ENCODE results near the gene DPP6. TPM values are rescaled to one million over a fixed set of nuclear protein-coding genes. Genes with fewer than 3 reads are reported as not detected.
"Not testable (repeated sequence)": the region's sequence is repeated elsewhere in the genome, so short reads cannot be mapped to it uniquely, and the experiment has no call there.

Gene DPP6
- total RNA-seq, 4 donors from 2014 or later: 0.30 to 11.8 (median 10.7) TPM

- DNase-seq (ENCODE audit: low spot score in 2 of 2): no peak
- TF ChIP-seq EP300 (IDR thresholded peaks at IDR 0.05) (no peak), CTCF (IDR thresholded peaks at IDR 0.05) (no peak), POLR2A (IDR thresholded peaks at IDR 0.05) (no peak), POLR2AphosphoS5 (IDR thresholded peaks at IDR 0.05) (no peak)
- Histone ChIP-seq H3K36me3 (no peaks in the 10 kb centered on the region), H3K4me1 (no peaks in the 10 kb centered on the region), H3K27me3 (no peaks in the 10 kb centered on the region), H3K9me3 (peaks cover 10% of the 10 kb centered on the region), H3K4me3 (no peak overlapping the region), H3K27ac (no peak overlapping the region)
- WGBS: 91% methylated on average over 9 of the region's 10 CpGs
Measured at GRCh38 chr7:154656618-154657017, 604.4 kb downstream of the DPP6 start.

GRCh38 chr7:154666768-154667167 is 614.6 kb downstream of the DPP6 start:
- no peak for TF ChIP-seq EP300 (IDR thresholded peaks at IDR 0.05)
- no peak for TF ChIP-seq CTCF (IDR thresholded peaks at IDR 0.05)
- no peak for TF ChIP-seq POLR2A (IDR thresholded peaks at IDR 0.05)
- no peak for TF ChIP-seq POLR2AphosphoS5 (IDR thresholded peaks at IDR 0.05)
- no peaks in the 10 kb centered on the region for H3K4me1 ChIP-seq
- WGBS: 95% methylated on average over 1 of the region's 1 CpG
- H3K27ac ChIP-seq: no peak overlapping the region
- H3K9me3 ChIP-seq: peaks cover 11% of the 10 kb centered on the region
- H3K4me3 ChIP-seq: no peak overlapping the region
- H3K27me3 ChIP-seq: no peaks in the 10 kb centered on the region
- DNase-seq (ENCODE audit: low spot score in 2 of 2): no peak
- no peaks in the 10 kb centered on the region for H3K36me3 ChIP-seq

GRCh38 chr7:154672659-154673415 is 620.6 kb downstream of the DPP6 start:
- H3K9me3 ChIP-seq: peaks cover 8% of the 10 kb centered on the region
- H3K4me1 ChIP-seq: no peaks in the 10 kb centered on the region
- no peak for DNase-seq (ENCODE audit: low spot score in 2 of 2)
- H3K4me3 ChIP-seq: no peak overlapping the region
- WGBS: 73% methylated on average over 4 of the region's 4 CpGs
- no peaks in the 10 kb centered on the region for H3K36me3 ChIP-seq
- no peak overlapping the region for H3K27ac ChIP-seq
- no peaks in the 10 kb centered on the region for H3K27me3 ChIP-seq
- TF ChIP-seq EP300 (IDR thresholded peaks at IDR 0.05) (no peak), POLR2AphosphoS5 (IDR thresholded peaks at IDR 0.05) (no peak), POLR2A (IDR thresholded peaks at IDR 0.05) (no peak), CTCF (IDR thresholded peaks at IDR 0.05) (no peak)

- TF ChIP-seq CTCF (IDR thresholded peaks at IDR 0.05): no peak
- TF ChIP-seq EP300 (IDR thresholded peaks at IDR 0.05): no peak
- TF ChIP-seq POLR2A (IDR thresholded peaks at IDR 0.05): no peak
- TF ChIP-seq POLR2AphosphoS5 (IDR thresholded peaks at IDR 0.05): no peak
- WGBS: 62% methylated on average over 6 of the region's 6 CpGs
- Histone ChIP-seq H3K9me3 (peaks cover 8% of the 10 kb centered on the region), H3K27ac (no peak overlapping the region), H3K4me3 (no peak overlapping the region), H3K4me1 (no peaks in the 10 kb centered on the region), H3K36me3 (no peaks in the 10 kb centered on the region), H3K27me3 (no peaks in the 10 kb centered on the region)
- DNase-seq (ENCODE audit: low spot score in 2 of 2): no peak
Measured at GRCh38 chr7:154674191-154674590, 622.0 kb downstream of the DPP6 start.

- H3K36me3 ChIP-seq: no peaks in the 10 kb centered on the region
- no peak for TF ChIP-seq CTCF (IDR thresholded peaks at IDR 0.05)
- no peak for TF ChIP-seq POLR2AphosphoS5 (IDR thresholded peaks at IDR 0.05)
- TF ChIP-seq EP300 (IDR thresholded peaks at IDR 0.05): no peak
- no peak for TF ChIP-seq POLR2A (IDR thresholded peaks at IDR 0.05)
- no peaks in the 10 kb centered on the region for H3K4me1 ChIP-seq
- no peak for DNase-seq (ENCODE audit: low spot score in 2 of 2)
- peaks cover 5% of the 10 kb centered on the region for H3K9me3 ChIP-seq
- no peak overlapping the region for H3K4me3 ChIP-seq
- WGBS: 95% methylated on average over 10 of the region's 10 CpGs
- no peak overlapping the region for H3K27ac ChIP-seq
- no peaks in the 10 kb centered on the region for H3K27me3 ChIP-seq
Measured at GRCh38 chr7:154675560-154675959, 623.4 kb downstream of the DPP6 start.

- not testable (repeated sequence) for H3K27me3 ChIP-seq; H3K4me1 ChIP-seq; DNase-seq (ENCODE audit: low spot score in 2 of 2); H3K9me3 ChIP-seq; H3K4me3 ChIP-seq; H3K27ac ChIP-seq; H3K36me3 ChIP-seq
- 95% methylated on average over 2 of the region's 11 CpGs for WGBS
Measured at GRCh38 chr7:154676033-154676421, 623.8 kb downstream of the DPP6 start.
